NCI-H146 treated with DMSO at 0.1 percent for 48 hours (cell line): ENCODE data around the gene REEP2.
"Not testable (repeated sequence)": the region's sequence is repeated elsewhere in the genome, so short reads cannot be mapped to it uniquely, and the experiment has no call there.

Source experiments
- DNase-seq: peaks from one replicate; lab custom pipeline; 2025; ENCODE audit not compliant: unreplicated experiment; lab: John Stamatoyannopoulos, UW

REEP2 gene

GRCh38 chr5:138438724-138439476 is at the start of gene REEP2:
Gene REEP2 (plus strand): TSS chr5:138439057. CDS start chr5:138439209, 152 bp downstream.
- peak; percentile 21 for DNase-seq

GRCh38 chr5:138389332-138389731 is 49.5 kb upstream of the REEP2 start:
- DNase-seq: no peak

- not testable (repeated sequence) for DNase-seq
Observed at GRCh38 chr5:138389911-138390310, 48.9 kb upstream of the REEP2 start.

- DNase-seq: no peak
Observed at GRCh38 chr5:138391859-138392386, 46.9 kb upstream of the REEP2 start.

- no peak for DNase-seq
Observed at GRCh38 chr5:138402640-138403039, 36.2 kb upstream of the REEP2 start.

- peak; percentile 72 for DNase-seq
Observed at GRCh38 chr5:138408023-138408422, 30.8 kb upstream of the REEP2 start.

- not testable (repeated sequence) for DNase-seq
Observed at GRCh38 chr5:138410996-138411640, 27.7 kb upstream of the REEP2 start.

- no peak for DNase-seq
Observed at GRCh38 chr5:138418444-138418843, 20.4 kb upstream of the REEP2 start.

GRCh38 chr5:138425079-138425478 is 13.8 kb upstream of the REEP2 start:
- no peak for DNase-seq

- no peak for DNase-seq
Observed at GRCh38 chr5:138435943-138436342, 2.9 kb upstream of the REEP2 start.

- DNase-seq: no peak
Observed at GRCh38 chr5:138438003-138438723, 694 bp upstream of the REEP2 start.

GRCh38 chr5:138439477-138440158 is 761 bp downstream of the REEP2 start:
- no peak for DNase-seq

GRCh38 chr5:138440159-138441073 is 1.6 kb downstream of the REEP2 start:
- no peak for DNase-seq

GRCh38 chr5:138441221-138441620 is 2.4 kb downstream of the REEP2 start:
- DNase-seq: no peak

- DNase-seq: no peak
Observed at GRCh38 chr5:138444078-138444773, 5.4 kb downstream of the REEP2 start.

- no peak for DNase-seq
Observed at GRCh38 chr5:138444774-138445546, 6.1 kb downstream of the REEP2 start.

GRCh38 chr5:138445547-138446271 is 6.9 kb downstream of the REEP2 start:
- DNase-seq: no peak

GRCh38 chr5:138448070-138448469 is 9.2 kb downstream of the REEP2 start:
- DNase-seq: no peak
